ENCODE data around the gene LRRC15.

- TF ChIP-seq CTCF (IDR thresholded peaks at IDR 0.05; ENCODE audit: low read length) (no peak), EZH2 (IDR thresholded peaks at IDR 0.05; ENCODE audit: borderline replicate concordance, low read length) (no peak)
Measured at GRCh38 chr3:194384569-194385001, 15.0 kb upstream of the LRRC15 start.

Data from OCI-LY1 (cell line).